ENCODE measurements around the gene FAM20A.

FAM20A gene

DNA sequence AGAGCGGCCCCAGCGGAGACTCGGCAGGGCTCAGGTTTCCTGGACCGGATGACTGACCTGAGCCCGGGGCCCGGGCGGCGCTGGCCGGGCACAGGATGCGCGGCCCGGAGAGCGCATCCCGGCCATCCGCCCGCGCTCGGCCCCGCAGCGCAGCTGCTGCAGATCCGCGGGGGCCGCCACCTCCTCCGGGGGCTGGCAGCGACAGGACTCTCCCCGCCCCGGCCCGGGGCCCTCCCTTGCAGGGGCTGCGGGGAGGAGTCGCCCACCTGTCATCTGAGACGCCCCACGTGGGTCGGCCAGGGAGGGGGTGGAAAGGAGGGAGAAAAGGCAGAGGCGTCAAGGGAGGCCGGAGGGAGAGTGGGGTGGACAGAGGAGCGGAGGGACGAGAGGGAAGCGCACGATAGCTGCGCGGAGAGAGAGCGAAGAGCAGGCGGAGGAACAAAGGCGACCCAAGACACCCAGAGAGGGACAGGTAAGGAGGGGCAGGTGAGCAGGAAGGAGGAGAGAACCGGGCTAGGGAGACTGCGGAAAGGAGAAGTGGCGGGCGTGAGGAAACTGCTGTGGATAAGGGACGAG, 89.4 kb downstream of the FAM20A start:
- TF ChIP-seq, protein P1, sequence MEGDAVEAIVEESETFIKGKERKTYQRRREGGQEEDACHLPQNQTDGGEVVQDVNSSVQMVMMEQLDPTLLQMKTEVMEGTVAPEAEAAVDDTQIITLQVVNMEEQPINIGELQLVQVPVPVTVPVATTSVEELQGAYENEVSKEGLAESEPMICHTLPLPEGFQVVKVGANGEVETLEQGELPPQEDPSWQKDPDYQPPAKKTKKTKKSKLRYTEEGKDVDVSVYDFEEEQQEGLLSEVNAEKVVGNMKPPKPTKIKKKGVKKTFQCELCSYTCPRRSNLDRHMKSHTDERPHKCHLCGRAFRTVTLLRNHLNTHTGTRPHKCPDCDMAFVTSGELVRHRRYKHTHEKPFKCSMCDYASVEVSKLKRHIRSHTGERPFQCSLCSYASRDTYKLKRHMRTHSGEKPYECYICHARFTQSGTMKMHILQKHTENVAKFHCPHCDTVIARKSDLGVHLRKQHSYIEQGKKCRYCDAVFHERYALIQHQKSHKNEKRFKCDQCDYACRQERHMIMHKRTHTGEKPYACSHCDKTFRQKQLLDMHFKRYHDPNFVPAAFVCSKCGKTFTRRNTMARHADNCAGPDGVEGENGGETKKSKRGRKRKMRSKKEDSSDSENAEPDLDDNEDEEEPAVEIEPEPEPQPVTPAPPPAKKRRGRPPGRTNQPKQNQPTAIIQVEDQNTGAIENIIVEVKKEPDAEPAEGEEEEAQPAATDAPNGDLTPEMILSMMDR (conservative IDR thresholded peaks at IDR 0.05) = no peak; the same call in 1 of the 2 replicates
- H3K27ac ChIP-seq = peak overlapping the region; percentile 90

DNA sequence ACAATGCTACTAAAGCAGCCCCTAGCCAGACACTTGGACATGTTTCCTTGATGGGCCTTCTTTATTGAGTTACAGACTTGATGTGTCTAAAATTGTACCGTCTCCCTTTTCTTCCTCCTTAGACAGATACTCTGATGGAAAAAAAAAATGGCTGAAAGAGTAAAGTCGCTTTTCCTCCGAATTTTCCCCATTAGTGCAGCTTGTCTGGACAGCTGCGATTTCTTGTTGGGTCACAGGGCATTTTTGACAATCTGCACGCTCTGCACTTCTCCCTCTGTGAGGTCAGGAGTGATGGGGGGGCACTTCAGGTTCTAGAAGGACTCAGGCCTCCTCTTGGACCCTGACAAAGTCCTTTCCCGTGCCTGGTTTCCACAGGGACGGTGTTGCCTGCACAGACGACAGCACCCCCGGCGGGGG, 89.9 kb downstream of the FAM20A start:
- H3K27ac ChIP-seq = peak overlapping the region; percentile 90
- TF ChIP-seq, protein P1 (conservative IDR thresholded peaks at IDR 0.05) = peak; percentile 36; the same call in 1 of the 2 replicates

DNA sequence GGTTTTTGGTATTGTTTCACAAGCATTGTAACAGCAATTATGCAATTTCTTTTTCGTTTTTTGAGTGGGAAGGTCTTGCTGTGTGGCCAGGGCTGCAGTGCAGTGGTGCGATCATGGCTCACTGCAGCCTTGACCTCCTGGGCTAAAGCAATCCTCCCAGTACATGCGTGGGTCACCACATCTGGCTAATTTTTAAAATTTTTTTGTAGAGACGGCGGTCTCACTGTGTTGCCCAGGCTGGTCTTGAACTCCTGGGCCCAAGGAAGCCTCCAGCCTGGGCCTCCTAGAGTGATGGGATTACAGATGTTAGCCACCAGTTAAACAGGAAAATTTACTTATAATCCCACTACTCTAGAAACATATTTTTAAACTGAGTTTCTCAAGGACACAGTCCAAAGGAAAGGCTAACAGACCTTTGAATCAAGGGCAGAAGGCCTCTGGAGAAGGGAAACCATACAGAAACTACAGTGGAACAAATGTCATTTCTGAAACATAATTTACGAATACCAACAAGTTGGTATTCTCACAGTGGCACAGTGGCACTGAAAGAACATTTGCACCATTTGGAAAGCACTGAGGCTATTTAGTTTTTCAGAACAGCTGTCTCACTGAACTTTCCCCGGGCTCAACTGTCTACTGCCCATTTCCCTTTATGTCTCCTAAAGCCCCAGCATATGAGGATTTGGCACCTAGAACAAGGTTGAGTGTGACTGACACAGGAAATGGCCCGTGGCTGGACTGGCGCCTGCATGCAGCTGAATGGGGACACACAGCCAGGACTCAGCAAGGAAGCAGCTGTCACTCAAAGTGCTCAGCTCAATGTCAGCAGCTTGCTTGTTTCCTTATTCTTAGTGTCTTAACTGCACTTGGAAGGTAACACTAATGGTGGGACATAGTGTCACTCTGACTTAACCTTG, 91.8 kb downstream of the FAM20A start:
- no peak overlapping the region for H3K27ac ChIP-seq
- TF ChIP-seq, protein P1 (conservative IDR thresholded peaks at IDR 0.05) = no peak

DNA sequence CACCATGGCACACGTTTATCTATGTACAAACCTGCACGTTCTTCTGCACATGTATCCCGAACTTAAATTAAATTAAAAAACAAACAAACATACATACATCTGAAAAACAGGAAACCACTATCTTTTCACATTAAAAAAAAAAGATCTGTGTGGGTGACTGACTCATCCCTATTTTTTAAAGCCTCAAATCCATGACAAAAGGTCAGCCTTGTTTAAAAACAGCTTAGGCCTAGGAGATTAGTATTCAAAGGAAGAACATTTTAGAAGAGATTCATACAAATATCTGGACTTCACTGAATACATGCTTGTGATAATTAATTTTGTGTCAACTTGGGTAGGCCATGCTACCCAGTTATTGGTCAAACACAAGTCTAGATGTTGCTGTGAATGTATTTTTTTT, 93.6 kb downstream of the FAM20A start:
- H3K27ac ChIP-seq = no peak overlapping the region
- TF ChIP-seq, protein P1 (conservative IDR thresholded peaks at IDR 0.05) = no peak

DNA sequence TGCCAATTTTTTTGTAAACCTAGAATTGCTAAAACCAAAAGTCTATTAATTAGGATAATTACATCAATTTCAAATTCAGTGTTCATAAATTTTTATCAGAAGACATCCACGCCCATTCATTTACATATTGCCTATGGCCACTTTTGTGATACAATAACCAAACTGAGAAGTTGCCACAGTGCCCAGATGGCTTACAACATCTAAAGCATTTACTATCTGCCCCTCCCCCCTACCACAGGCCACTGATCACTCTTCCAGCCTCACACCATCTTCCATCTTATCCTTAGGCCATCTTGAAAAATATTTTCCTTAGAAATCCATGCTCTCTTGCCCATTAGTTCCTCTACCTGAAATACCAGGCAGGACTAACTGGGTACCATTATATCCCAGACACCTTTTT, 95.2 kb downstream of the FAM20A start:
- TF ChIP-seq, protein P1 (conservative IDR thresholded peaks at IDR 0.05) = no peak
- no peak overlapping the region for H3K27ac ChIP-seq

DNA sequence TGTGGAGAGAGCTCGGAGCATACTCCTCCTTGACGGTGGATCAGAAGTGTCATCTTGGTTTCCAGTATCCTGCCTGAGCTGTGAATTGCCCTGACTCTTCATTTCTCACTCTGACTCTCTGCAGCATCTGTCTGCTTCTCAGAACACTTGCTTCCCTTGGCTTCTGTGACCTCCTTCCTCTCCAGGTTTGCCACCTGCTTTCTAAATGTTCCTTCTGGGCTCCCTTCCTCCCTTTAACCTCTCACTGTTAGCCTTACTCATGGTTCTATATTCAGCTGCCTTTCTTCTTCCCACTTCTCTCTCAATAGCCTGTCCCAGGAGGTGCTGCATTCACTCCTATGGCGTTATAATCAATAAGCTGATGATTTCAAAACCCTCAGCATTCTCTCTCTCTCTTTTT, 100.1 kb downstream of the FAM20A start:
- TF ChIP-seq, protein P1 (conservative IDR thresholded peaks at IDR 0.05) = no peak
- no peak overlapping the region for H3K27ac ChIP-seq

DNA sequence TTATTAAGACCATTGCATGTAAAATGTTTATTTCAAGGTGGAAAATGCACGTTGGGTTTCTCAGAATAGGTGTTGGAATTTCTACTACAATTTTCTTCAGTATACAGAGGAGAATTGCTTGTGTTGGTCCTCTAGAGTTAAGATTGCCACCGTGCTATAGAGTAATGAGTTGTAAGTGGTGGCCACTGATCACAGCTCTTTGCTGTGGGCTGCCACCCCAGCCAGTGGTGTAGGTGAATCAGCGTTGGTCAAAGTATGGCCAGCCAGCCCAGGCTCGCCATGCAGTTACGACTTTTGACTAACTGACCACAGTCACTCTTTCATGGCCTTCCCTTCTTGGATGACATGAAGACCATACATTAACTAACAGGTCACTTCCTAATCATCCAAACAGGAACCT, 101.6 kb downstream of the FAM20A start:
- TF ChIP-seq, protein P1 (conservative IDR thresholded peaks at IDR 0.05) = no peak
- no peak overlapping the region for H3K27ac ChIP-seq
